B cell (primary cell): ENCODE results near the gene NUP210. TPM values are rescaled to one million over a fixed set of nuclear protein-coding genes. Genes with fewer than 3 reads are reported as not detected.

ENCODE experiments used
- ATAC-seq: fragments of 200-7000 bp; cut with Tn5 transposase; one replicate; pipeline ENCODE4 v1.10.0; 2021; ENCODE audit warnings: low read depth, mild to moderate bottlenecking, moderate number of reproducible peaks, moderate library complexity
- CTCF ChIA-PET: fragments of 350-600 bp; sonication (Branson Sonifier 250); formaldehyde crosslinking; loops from one replicate; lab custom pipeline; 2021; ENCODE audit warnings: antibody characterized with exemption, inconsistent platforms; lab: Charles Lee
- POLR2A ChIA-PET: fragments of 350-600 bp; sonication (Branson Sonifier 250); formaldehyde crosslinking; loops from one replicate; lab custom pipeline; 2021; ENCODE audit warnings: antibody characterized with exemption; lab: Charles Lee
- DNase-seq: peaks from one replicate; pipeline ENCODE4 v3.0.0; 2013
- H2AFZ ChIP-seq: 2 replicates; pipeline ENCODE4 v1.6.1; 2012; ENCODE audit warnings: mild to moderate bottlenecking, low read depth, low read length; ENCODE audit not compliant: insufficient read depth, poor library complexity, severe bottlenecking
- H3K27ac ChIP-seq, 2 donors: 1 replicate in 1 of 2; 2 replicates in 1 of 2; pipeline ENCODE4 v1.5.1; 2012 to 2013; ENCODE audit warnings: low read length in 2 of 2, mild to moderate bottlenecking in 2 of 2, moderate library complexity in 1 of 2
- H3K27me3 ChIP-seq, 4 experiments: fragments of 200-600 bp in 1 of 4; sonication (generic) in 1 of 4; replicated peaks in 1 of 4; 1 replicate in 2 of 4; 2 replicates in 2 of 4; pipeline versions ENCODE4 v1.6.1 to v1.7.0; 2013 to 2016; ENCODE audit warnings: low read length in 3 of 4, mild to moderate bottlenecking in 2 of 4, mixed read lengths in 1 of 4, moderate library complexity in 1 of 4; ENCODE audit not compliant: insufficient read depth in 4 of 4, control insufficient read depth in 3 of 4; ENCODE audit errors: control extremely low read depth in 1 of 4
- H3K36me3 ChIP-seq, 2 experiments: replicated peaks in 1 of 2; 1 replicate in 1 of 2; 2 replicates in 1 of 2; pipeline versions ENCODE4 v1.6.1 to v1.7.1; 2013; ENCODE audit warnings: low read length in 1 of 2; ENCODE audit not compliant: insufficient read depth in 2 of 2, control insufficient read depth in 1 of 2; ENCODE audit errors: control extremely low read depth in 1 of 2, extremely low read depth in 1 of 2
- H3K4me1 ChIP-seq, 2 donors: fragments of 200-600 bp in 1 of 2; sonication (generic) in 1 of 2; 1 replicate in 1 of 2; 2 replicates in 1 of 2; pipeline versions ENCODE4 v1.5.1 to v1.6.1; 2013 to 2017; ENCODE audit warnings: low read length in 2 of 2; ENCODE audit not compliant: control insufficient read depth in 2 of 2, insufficient read depth in 2 of 2
- H3K4me2 ChIP-seq: replicated peaks from 2 replicates; pipeline ENCODE3; 2012; ENCODE audit warnings: mild to moderate bottlenecking, low read depth, low read length; ENCODE audit not compliant: poor library complexity, severe bottlenecking
- H3K4me3 ChIP-seq, 5 experiments: fragments of 200-600 bp in 1 of 5; sonication (generic) in 1 of 5; 1 replicate in 3 of 5; 2 replicates in 2 of 5; pipeline versions ENCODE4 v1.5.1 to v1.7.0; 2011 to 2016; ENCODE audit warnings: low read length in 4 of 5, mild to moderate bottlenecking in 4 of 5, low read depth in 2 of 5, control low read depth in 1 of 5, moderate library complexity in 1 of 5; ENCODE audit not compliant: insufficient read depth in 1 of 5; ENCODE audit errors: control extremely low read depth in 1 of 5, extremely low read depth in 1 of 5
- H3K79me2 ChIP-seq: fragments of 200-600 bp; sonication (generic); one replicate; pipeline ENCODE4 v1.6.0; 2016; ENCODE audit warnings: low read length; ENCODE audit not compliant: control insufficient read depth, insufficient read depth
- H3K9ac ChIP-seq: fragments of 200-600 bp; sonication (generic); 2 replicates; pipeline ENCODE4 v1.6.1; 2017; ENCODE audit warnings: mild to moderate bottlenecking, low read length, moderate library complexity
- H3K9me3 ChIP-seq, 3 donors: one replicate each; pipeline versions ENCODE4 v1.6.1 to v1.7.1; 2013; ENCODE audit warnings: low read length in 2 of 3; ENCODE audit not compliant: control insufficient read depth in 2 of 3, insufficient read depth in 1 of 3; ENCODE audit errors: control extremely low read depth in 1 of 3
- H4K20me1 ChIP-seq: 2 replicates; pipeline ENCODE4 v1.6.0; 2012; ENCODE audit warnings: mild to moderate bottlenecking, low read length; ENCODE audit not compliant: insufficient read depth, control insufficient read depth, poor library complexity, severe bottlenecking
- H3K27ac Mint-ChIP-seq: one replicate; pipeline ENCODE4 v1.8.0; 2021; ENCODE audit warnings: mixed read lengths
- H3K27me3 Mint-ChIP-seq: one replicate; pipeline ENCODE4 v1.8.0; 2021; ENCODE audit warnings: mixed read lengths
- H3K4me1 Mint-ChIP-seq: one replicate; pipeline ENCODE4 v1.8.0; 2021; ENCODE audit warnings: mixed read lengths
- H3K4me3 Mint-ChIP-seq: one replicate; pipeline ENCODE4 v1.8.0; 2021; ENCODE audit warnings: mixed read lengths
- H3K9me3 Mint-ChIP-seq: one replicate; pipeline ENCODE4 v1.8.0; 2022; ENCODE audit warnings: mixed read lengths; ENCODE audit not compliant: insufficient read depth
- CTCF ChIP-seq: fragments of 200-600 bp; IDR thresholded peaks from one replicate; pipeline ENCODE4 v1.8.0; 2022; ENCODE audit warnings: antibody characterized with exemption, mild to moderate bottlenecking
- EZH2 ChIP-seq: IDR thresholded peaks from 2 replicates; pipeline ENCODE4 v1.6.1; 2012; ENCODE audit warnings: borderline replicate concordance, low read depth, mild to moderate bottlenecking, moderate library complexity, low read length; ENCODE audit not compliant: insufficient read depth, poor library complexity, severe bottlenecking
- WGBS: methylation state at CpG from one replicate; pipeline ENCODE4 v1.1.5; 2013; ENCODE audit warnings: missing lambda C conversion rate; ENCODE audit not compliant: insufficient coverage; 5-methylcytosine and 5-hydroxymethylcytosine counted together
- intact Hi-C: fragments of 100-400 bp; cut with micrococcal nuclease; formaldehyde crosslinking; loops from one replicate; pipeline ENCODE4 v1.10.0; 2022
- polyA plus RNA-seq: library from polyadenylated mRNA; depleted of rRNA; stranded (reverse); fragments of >200 nt; gene quantifications from 2 replicates; pipeline ENCODE4 v1.2.3, GENCODE V29; 2012
- total RNA-seq, 2 donors: library from RNA; stranded (reverse); fragments of 120-200 nt in 1 of 2; gene quantifications; 1 replicate in 1 of 2; 2 replicates in 1 of 2; pipeline versions ENCODE4 v1.2.3 to v1.2.4, GENCODE V29; 2013 to 2022

Gene NUP210
- total and polyA plus RNA-seq, 2 donors (not counting 1 experiment from before 2014, with no cell fraction given) = 114 to 159 TPM

- Mint-ChIP-seq H3K27me3 (no peaks in the 10 kb centered on the region), H3K9me3 (no peaks in the 10 kb centered on the region), H3K4me1 (no peaks in the 10 kb centered on the region), H3K27ac (no peak overlapping the region), H3K4me3 (no peak overlapping the region)
- Histone ChIP-seq H3K4me2 (no peak overlapping the region), H3K4me3 (no peak overlapping the region), H3K27me3 (no peaks in the 10 kb centered on the region), H3K4me1 (no peaks in the 10 kb centered on the region), H2AFZ (no peak overlapping the region), H3K9me3 (no peaks in the 10 kb centered on the region), H3K36me3 (peaks cover 0 to 87% of the 10 kb centered on the region in 2 experiments), H4K20me1 (peaks cover 29% of the 10 kb centered on the region), H3K27ac (no peak overlapping the region), H3K79me2 (peaks cover 17% of the 10 kb centered on the region), H3K9ac (no peak overlapping the region)
- intact Hi-C loops = no loop called here
- no peak for DNase-seq
- ChIA-PET POLR2A (no interaction called here), CTCF (no interaction called here)
- ATAC-seq = no peak
- WGBS = 100% methylated on average over 8 of the region's 8 CpGs
- TF ChIP-seq CTCF (no peak), EZH2 (no peak)
These were observed 47.5 kb downstream of the NUP210 start for GRCh38 chr3:13372656-13373055.

GRCh38 chr3:13372126-13372525 is 48.0 kb downstream of the NUP210 start:
- Mint-ChIP-seq H3K27me3 (no peaks in the 10 kb centered on the region), H3K4me3 (no peak overlapping the region), H3K27ac (no peak overlapping the region), H3K4me1 (no peaks in the 10 kb centered on the region), H3K9me3 (no peaks in the 10 kb centered on the region)
- Histone ChIP-seq H3K4me1 (no peaks in the 10 kb centered on the region), H3K27me3 (no peaks in the 10 kb centered on the region), H3K4me2 (no peak overlapping the region), H3K79me2 (peaks cover 17% of the 10 kb centered on the region), H2AFZ (no peak overlapping the region), H3K4me3 (no peak overlapping the region), H3K27ac (no peak overlapping the region), H4K20me1 (peaks cover 26% of the 10 kb centered on the region), H3K9ac (no peak overlapping the region), H3K9me3 (no peaks in the 10 kb centered on the region), H3K36me3 (peaks cover 0 to 89% of the 10 kb centered on the region in 2 experiments)
- intact Hi-C loops = no loop called here
- WGBS = 89% methylated on average over 4 of the region's 4 CpGs
- DNase-seq (no peak), ATAC-seq (no peak)
- TF ChIP-seq CTCF (no peak), EZH2 (no peak)
- ChIA-PET CTCF (no interaction called here), POLR2A (no interaction called here)
